Fibroblast of pulmonary artery (primary cell): Measurements from ENCODE around the gene ASPA.

ENCODE experiments used
- DNase-seq: peaks from one replicate; pipeline ENCODE4 v3.0.0-alpha.2; 2010; ENCODE audit warnings: low read depth
- H3K4me3 ChIP-seq: replicated peaks from 2 replicates; pipeline ENCODE4 v1.5.1; 2011; ENCODE audit warnings: low read depth, mild to moderate bottlenecking, control low read depth, low read length, moderate library complexity
- TF ChIP-seq, protein P1 (sequence below): IDR thresholded peaks from 2 replicates; pipeline ENCODE4 v1.5.1; 2011; ENCODE audit warnings: mild to moderate bottlenecking, control low read depth, low read length, inconsistent platforms; ENCODE audit errors: missing control alignments

ASPA gene

GRCh38 chr17:3533752-3534151 lies 58.0 kb downstream of the ASPA start:
- TF ChIP-seq, protein P1, sequence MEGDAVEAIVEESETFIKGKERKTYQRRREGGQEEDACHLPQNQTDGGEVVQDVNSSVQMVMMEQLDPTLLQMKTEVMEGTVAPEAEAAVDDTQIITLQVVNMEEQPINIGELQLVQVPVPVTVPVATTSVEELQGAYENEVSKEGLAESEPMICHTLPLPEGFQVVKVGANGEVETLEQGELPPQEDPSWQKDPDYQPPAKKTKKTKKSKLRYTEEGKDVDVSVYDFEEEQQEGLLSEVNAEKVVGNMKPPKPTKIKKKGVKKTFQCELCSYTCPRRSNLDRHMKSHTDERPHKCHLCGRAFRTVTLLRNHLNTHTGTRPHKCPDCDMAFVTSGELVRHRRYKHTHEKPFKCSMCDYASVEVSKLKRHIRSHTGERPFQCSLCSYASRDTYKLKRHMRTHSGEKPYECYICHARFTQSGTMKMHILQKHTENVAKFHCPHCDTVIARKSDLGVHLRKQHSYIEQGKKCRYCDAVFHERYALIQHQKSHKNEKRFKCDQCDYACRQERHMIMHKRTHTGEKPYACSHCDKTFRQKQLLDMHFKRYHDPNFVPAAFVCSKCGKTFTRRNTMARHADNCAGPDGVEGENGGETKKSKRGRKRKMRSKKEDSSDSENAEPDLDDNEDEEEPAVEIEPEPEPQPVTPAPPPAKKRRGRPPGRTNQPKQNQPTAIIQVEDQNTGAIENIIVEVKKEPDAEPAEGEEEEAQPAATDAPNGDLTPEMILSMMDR: no peak
- DNase-seq: no peak
- H3K4me3 ChIP-seq: no peak overlapping the region

DNA sequence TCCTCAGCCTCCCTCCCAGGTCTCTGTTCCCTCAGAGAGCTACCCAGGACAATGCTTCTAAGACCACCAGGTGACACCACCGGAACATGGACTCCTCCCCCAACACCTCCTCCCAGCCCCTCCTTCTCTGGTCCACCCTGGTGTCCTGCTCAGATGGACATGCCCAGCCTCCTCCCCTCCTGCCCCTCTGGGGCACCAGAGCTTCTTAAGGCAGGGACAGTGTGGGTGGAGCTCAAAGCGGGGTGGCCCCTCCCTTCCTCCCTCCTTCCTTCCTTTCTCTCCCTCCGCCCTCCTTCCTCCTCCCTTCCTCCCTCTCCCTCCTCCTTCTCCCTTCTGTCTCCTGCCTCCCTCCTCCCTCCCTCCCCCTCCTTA lies 59.1 kb downstream of the ASPA start:
- DNase-seq: peak; percentile 51
- H3K4me3 ChIP-seq: no peak overlapping the region
- TF ChIP-seq, protein P1: no peak

GRCh38 chr17:3535253-3535995 lies 59.6 kb downstream of the ASPA start:
- TF ChIP-seq, protein P1: peak; percentile 47
- DNase-seq: peak; percentile 81
- H3K4me3 ChIP-seq: peak overlapping the region; percentile 47

DNA sequence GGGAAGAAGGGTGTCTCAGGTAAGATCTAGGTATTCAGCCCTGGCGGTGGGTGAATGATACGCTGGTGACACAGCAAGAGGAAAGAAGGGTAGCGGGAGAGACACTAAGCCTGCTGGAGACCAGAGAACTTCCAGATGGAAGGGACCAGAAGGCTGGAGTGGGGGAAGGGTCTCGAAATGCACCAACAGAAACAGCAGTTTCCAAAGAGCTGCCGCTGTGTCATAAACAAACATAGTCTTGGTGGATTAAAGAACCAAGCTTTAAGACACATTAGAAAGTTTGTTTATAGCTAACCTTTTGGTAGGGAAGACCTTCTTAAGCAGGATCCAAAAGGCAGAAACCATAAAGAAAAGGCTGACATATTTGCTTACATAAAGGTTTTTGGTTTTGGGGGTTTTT lies 60.9 kb downstream of the ASPA start:
- H3K4me3 ChIP-seq: no peak overlapping the region
- TF ChIP-seq, protein P1: no peak
- no peak for DNase-seq

GRCh38 chr17:3539881-3540540 lies 64.2 kb downstream of the ASPA start:
- TF ChIP-seq, protein P1: no peak
- no peak for DNase-seq
- no peak overlapping the region for H3K4me3 ChIP-seq

- no peak for DNase-seq
- H3K4me3 ChIP-seq: no peak overlapping the region
- TF ChIP-seq, protein P1: no peak
Observed at GRCh38 chr17:3542410-3543088, 66.8 kb downstream of the ASPA start.
